ENCODE results near the gene GABRB3.

GABRB3 gene

GRCh38 chr15:26630857-26631256 is 142.0 kb downstream of the GABRB3 start:
- no peak for DNase-seq (ENCODE audit: low read depth in 2 of 2)

GRCh38 chr15:26628879-26629529 is 143.9 kb downstream of the GABRB3 start:
- DNase-seq (ENCODE audit: low read depth in 2 of 2), result no peak

- DNase-seq (ENCODE audit: low read depth in 2 of 2), result no peak
Measured at GRCh38 chr15:26628071-26628470, 144.8 kb downstream of the GABRB3 start.

- DNase-seq (ENCODE audit: low read depth in 2 of 2), result no peak
Measured at GRCh38 chr15:26624128-26624527, 148.7 kb downstream of the GABRB3 start.

- no peak for DNase-seq (ENCODE audit: low read depth in 2 of 2)
Measured at GRCh38 chr15:26623071-26623470, 149.8 kb downstream of the GABRB3 start.

GRCh38 chr15:26621816-26622215 is 151.1 kb downstream of the GABRB3 start:
- DNase-seq (ENCODE audit: low read depth in 2 of 2), result no peak

- DNase-seq (ENCODE audit: low read depth in 2 of 2), result no peak
Measured at GRCh38 chr15:26620528-26621458, 152.1 kb downstream of the GABRB3 start.

GRCh38 chr15:26615927-26616302 is 157.0 kb downstream of the GABRB3 start:
- DNase-seq (ENCODE audit: low read depth in 2 of 2), result no peak

GRCh38 chr15:26615188-26615926 is 157.5 kb downstream of the GABRB3 start:
- DNase-seq (ENCODE audit: low read depth in 2 of 2), result no peak

GRCh38 chr15:26614734-26615133 is 158.1 kb downstream of the GABRB3 start:
- DNase-seq (ENCODE audit: low read depth in 2 of 2), result no peak

GRCh38 chr15:26598704-26599103 is 174.2 kb downstream of the GABRB3 start:
- DNase-seq (ENCODE audit: low read depth in 2 of 2), result no peak

- no peak for DNase-seq (ENCODE audit: low read depth in 2 of 2)
Measured at GRCh38 chr15:26595611-26596010, 177.3 kb downstream of the GABRB3 start.

GRCh38 chr15:26590676-26591075 is 182.2 kb downstream of the GABRB3 start:
- DNase-seq (ENCODE audit: low read depth in 2 of 2), result no peak

GRCh38 chr15:26582840-26583239 is 190.0 kb downstream of the GABRB3 start:
- DNase-seq (ENCODE audit: low read depth in 2 of 2), result no peak

GRCh38 chr15:26580943-26581342 is 191.9 kb downstream of the GABRB3 start:
- DNase-seq (ENCODE audit: low read depth in 2 of 2), result no peak

- no peak for DNase-seq (ENCODE audit: low read depth in 2 of 2)
Measured at GRCh38 chr15:26572602-26573350, 200.1 kb downstream of the GABRB3 start.

GRCh38 chr15:26571346-26571745 is 201.5 kb downstream of the GABRB3 start:
- DNase-seq (ENCODE audit: low read depth in 2 of 2), result no peak

GRCh38 chr15:26565542-26565941 is 207.3 kb downstream of the GABRB3 start:
- DNase-seq (ENCODE audit: low read depth in 2 of 2), result no peak

- DNase-seq (ENCODE audit: low read depth in 2 of 2), result no peak
Measured at GRCh38 chr15:26564361-26564760, 208.5 kb downstream of the GABRB3 start.

- DNase-seq (ENCODE audit: low read depth in 2 of 2), result no peak
Measured at GRCh38 chr15:26562336-26562735, 210.5 kb downstream of the GABRB3 start.

- DNase-seq (ENCODE audit: low read depth in 2 of 2), result no peak
Measured at GRCh38 chr15:26561896-26562295, 211.0 kb downstream of the GABRB3 start.

GRCh38 chr15:26561130-26561529 is 211.7 kb downstream of the GABRB3 start:
- no peak for DNase-seq (ENCODE audit: low read depth in 2 of 2)

Measured in stimulated activated CD8-positive, alpha-beta memory T cell treated with anti-CD3 and anti-CD28 coated beads, Interleukin-2, amount 100 ng/mL, for 48 hours (primary cell).